ENCODE results near the gene SKI.

The SKI gene

DNA sequence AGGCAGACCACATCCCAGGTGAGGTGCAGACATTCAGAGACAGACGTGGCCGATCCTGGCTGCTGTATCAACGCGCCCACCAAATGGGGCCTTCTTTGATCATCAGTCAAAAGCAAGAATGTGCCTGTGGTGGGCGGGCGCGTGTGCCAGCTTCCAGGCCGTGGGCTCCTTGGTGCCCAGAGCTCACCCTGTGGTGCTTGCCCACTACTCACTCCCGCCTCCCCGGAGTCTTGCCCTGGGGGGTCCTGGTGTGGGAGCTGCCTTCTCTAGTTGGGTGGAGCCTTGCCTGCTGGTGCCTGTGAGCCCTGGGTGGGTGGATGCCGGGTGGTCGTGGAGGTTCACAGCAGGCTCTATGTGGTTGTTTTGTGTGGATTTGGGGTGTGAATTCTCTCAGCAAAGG lies 70.6 kb downstream of the SKI start:
- no peak for DNase-seq

DNA sequence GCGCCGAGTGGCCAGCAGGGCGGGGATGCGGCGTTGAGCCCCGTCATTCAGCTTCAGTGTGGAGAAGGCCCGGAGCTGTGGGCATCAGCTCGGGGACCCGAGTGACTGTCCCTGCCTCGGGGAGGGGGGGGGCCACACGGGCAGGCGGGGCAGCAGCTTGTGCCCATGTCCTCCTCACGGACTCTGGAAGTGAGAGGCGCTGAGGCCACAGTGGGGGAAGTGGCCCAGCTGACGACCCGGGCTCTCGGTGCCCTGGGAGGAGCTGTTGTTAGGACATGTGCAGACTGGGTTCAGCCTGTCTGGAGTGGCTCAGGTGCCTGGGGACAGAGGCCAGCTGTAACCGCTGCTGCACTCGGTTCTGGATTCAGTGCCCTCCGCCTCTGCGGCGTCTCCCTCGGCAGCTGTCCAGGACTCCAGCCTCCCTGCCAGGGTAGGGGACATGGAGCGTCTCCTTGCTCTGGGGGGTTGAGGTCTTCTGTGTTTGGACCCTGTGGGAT lies 71.1 kb downstream of the SKI start:
- no peak for DNase-seq

DNA sequence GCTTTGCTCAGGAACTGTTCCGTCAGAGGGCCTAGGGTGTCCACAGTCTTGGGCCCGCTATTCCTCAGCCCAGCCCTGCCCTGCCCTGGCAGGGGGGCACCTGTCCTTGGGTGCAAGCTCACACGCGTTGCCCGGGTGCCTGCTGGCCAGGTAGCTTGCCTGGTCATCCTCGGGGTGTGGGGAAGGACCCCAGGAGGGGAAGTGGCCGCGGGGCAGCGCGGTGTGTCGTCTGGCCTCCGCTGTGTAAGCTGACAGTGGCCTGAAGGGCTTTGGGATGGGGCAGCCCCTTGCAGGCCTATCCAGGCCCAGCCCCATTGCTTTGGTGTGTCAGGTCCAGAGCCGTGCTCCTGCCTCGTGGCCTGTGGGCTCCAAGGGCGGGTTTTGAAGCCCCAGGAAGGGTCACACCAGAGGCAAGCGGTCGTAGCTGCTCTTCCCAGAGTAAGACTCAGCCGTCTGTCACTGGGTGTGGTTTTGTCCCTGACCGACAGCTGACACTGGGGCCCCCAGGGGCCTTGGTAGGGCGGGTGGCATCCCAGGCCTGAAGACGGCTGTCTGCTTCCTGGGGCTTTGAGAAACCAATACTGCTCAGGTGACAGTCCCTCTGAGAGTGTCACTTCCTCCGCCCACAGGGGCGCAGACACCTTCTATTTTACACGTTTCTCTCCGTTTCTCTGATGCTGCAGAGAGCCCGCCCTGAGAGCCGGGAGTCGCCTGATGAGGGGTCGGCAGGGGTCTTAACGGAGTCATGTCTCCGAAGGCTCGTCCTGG lies 72.1 kb downstream of the SKI start:
- DNase-seq, result no peak

DNA sequence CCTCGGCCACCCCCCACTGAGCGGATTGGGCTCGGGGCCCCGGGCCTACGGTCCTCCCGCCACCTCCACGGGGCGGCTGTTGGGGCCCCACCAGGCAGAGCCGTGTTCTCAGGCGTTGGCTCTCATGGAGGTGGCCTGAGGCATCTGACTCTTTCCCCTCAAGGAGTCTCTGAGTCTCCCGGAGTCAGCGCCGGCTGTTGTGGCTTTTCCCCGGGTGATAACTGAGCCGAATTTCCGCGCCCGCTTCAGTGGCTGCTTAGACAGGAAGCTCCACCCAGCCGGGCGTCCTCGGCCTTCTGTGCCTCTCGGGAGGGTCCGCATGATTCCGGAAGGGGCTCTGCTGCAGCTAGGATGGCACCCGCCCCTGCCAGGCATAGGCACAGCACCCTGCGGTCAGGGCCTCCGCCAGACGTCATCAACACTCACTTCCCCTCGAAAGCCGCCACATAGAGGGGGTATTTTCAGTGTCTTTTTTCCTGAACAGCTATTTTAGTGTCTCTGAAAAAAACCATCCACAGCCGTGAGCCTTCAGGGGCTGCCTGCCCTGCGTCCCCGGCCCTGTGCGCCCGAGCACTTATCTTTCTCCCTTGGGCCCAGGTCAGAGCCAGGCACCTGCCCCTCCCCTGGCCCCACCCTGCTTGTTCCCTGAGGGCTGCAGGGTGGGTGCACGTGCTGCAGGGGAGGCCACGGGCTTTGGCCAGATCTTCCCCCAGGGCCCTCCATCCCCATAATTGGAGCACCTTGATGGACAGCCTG lies 72.9 kb downstream of the SKI start:
- no peak for DNase-seq

DNA sequence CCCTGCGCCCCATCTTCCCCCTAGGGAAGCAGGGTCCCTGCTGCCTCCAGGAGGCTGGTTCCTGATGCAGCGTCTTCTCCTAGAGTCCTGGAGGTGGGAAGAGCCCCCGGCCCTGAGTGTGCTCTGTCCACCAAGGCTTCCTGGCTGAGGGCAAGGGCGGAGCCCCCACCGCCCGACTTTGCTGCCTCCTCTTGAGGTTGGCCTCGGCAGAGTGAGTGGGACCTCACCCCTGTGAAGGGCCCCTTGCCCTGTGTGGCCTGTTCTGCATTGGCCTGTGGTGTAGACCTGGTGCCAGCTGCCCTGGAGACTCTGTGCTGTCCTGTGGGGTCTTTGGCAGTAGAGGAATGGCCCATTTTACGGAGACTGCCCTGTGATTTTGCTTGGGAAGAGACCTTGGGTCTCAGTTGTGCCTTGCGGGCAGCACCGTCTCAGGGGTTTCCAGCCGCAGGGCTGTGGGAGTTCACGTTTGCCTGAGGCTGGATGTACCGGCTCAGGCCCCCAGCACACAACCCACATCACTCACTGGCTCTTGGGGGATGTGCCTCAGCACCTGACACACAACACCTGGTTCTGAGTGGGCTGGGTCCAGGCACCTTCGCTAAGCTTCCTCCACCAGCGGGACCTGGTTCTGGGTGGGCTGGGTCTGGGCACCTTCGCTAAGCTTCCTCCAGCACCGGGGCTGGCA lies 73.6 kb downstream of the SKI start:
- DNase-seq, result no peak

DNA sequence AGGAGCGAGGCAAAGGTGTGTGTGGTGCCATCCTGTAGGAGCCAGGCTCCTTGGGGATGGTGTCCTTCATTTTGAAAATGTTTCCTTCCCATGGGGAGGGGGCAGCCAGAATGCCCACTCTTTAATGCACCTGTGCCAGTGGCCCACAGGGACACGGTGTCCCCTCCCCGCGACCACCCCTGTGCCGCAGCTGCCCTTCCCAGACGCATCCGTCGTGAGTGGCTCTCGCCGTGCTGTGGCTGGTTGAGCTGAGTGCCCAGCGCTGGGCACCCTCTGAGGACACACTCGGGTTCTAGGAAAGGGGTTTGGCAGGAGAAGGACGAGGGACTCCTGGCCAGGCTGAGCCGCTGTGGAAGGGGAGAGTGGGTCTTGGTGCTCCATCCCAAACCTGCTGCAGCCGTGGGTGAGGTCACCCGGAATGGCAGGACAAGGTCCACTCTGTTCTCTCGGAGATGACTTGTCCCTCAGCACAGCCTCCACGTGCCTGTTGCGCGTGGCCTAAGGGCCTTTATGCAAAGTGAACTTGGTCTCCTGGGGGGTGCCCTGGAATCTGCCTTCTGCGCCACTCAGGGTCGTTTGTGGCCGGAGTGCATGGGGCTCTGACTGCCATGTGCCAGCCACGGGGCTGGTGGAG lies 74.3 kb downstream of the SKI start:
- DNase-seq, result no peak

DNA sequence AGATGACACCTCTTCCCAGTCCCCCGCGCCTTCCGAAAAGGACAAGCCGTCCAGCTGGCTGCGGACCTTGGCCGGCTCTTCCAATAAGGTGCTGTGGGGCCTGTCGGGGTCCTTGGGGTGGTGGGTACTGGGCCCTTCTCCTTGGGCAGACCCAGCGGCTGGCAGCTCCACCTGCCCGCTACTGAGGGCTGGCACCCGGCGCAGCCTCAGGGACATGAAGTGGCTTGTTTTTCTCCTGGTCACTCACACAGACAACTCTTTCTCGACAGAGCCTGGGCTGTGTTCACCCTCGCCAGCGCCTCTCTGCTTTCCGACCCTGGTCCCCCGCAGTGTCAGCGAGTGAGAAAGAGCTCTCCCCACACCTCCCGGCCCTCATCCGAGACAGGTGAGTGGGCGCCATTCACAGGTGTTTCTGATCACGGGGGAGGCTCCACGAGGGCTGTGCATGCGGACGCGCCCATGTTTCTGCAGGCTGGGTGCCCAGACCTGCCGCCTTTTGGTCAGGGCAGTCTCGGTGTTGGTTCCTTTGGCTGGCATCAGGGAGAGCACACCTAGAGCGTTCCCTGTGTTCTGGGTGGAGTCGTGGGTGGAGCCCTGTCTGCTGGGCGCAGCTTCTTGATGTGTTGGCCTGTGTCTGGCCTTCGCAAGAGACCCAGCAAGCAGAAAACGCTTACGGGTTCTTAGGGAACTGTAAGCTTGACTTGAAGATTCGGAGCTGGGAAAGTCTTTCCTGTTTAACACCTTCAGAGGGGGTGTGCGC lies 75.1 kb downstream of the SKI start:
- no peak for DNase-seq

DNA sequence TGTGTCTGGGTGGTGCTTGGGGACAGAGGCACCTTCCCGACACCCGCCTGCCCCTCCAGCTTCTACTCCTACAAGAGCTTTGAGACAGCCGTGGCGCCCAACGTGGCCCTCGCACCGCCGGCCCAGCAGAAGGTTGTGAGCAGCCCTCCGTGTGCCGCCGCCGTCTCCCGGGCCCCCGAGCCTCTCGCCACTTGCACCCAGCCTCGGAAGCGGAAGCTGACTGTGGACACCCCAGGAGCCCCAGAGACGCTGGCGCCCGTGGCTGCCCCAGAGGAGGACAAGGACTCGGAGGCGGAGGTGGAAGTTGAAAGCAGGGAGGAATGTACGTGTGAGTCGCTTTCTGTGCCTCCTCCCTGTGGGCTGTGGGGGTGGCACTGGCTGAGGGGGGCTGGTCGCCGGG lies 75.7 kb downstream of the SKI start:
- DNase-seq, result no peak

DNA sequence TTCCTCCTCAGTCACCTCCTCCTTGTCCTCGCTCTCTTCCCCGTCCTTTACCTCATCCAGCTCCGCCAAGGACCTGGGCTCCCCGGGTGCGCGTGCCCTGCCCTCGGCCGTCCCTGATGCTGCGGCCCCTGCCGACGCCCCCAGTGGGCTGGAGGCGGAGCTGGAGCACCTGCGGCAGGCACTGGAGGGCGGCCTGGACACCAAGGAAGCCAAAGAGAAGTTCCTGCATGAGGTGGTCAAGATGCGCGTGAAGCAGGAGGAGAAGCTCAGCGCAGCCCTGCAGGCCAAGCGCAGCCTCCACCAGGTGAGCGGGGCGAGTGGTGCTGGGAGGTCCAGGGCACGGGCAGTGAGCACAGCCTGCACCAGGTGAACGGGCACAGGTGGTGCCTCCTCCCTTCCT lies 76.2 kb downstream of the SKI start:
- DNase-seq, result no peak

DNA sequence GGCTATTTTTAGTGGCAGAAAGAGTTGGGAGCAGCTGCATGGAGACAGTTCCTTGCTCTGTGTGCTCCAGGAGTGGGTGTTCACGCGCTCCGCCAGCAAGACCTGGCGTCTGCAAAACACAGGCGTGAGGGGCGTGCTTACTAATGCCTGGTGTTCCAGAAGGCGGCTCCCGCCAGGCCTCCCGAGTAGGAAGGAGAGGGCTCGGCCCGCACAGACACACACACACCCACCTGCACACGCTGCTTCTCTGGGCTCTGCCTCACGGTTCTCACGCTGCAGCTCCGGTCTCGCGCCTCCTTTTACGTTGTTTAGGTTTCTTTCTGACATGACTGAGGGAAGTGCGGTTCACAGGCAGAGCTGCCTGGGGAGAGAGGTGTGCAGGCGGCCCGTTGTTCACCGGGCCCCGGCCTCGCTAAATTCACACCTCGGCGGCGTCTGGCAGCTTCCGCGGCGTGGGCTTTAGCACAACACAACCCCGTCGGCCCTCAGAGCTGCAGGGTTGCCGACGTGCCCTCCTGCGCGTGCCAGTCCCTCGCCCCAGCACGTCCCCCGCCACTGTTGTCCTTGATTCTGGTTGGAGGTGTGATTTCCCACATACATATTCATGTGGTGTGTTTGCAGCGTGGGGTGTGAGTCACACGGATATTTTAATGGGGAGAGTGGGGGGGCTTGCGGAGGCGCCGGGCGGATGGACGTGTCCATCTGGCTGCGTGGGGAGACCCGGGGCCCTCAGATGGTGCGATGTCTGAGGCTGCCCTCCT lies 77.0 kb downstream of the SKI start:
- no peak for DNase-seq

DNA sequence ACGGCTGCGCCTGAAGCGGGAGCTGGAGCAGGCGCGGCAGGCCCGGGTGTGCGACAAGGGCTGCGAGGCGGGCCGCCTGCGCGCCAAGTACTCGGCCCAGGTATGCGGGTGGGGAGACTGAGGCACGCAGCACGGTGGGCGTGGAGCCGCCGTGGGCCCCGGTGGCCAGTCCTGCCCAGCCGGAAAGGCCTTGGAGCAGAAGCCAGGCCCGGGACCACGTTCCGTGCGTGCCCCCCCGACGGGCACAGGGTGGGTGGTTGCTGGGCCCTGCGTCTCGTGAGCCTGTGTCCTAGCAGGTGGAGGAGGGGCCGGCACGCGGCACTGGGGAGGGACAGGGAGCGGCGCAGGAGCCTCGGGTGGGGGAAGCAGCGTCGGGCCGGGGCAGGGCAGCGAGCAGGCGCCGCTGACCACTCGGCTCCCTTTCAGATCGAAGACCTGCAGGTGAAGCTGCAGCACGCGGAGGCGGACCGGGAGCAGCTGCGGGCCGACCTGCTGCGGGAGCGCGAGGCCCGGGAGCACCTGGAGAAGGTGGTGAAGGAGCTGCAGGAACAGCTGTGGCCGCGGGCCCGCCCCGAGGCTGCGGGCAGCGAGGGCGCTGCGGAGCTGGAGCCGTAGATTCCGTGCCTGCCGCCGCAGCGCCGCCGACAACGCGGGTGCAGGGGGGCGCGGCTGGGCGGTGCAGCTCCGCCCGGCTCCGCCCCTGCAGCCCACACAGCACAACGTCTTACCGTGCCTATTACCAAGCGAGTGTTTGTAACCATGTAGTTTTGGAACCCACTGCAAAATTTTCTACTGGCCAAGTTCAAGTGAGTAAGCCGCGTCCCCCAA lies 78.2 kb downstream of the SKI start:
- no peak for DNase-seq

DNA sequence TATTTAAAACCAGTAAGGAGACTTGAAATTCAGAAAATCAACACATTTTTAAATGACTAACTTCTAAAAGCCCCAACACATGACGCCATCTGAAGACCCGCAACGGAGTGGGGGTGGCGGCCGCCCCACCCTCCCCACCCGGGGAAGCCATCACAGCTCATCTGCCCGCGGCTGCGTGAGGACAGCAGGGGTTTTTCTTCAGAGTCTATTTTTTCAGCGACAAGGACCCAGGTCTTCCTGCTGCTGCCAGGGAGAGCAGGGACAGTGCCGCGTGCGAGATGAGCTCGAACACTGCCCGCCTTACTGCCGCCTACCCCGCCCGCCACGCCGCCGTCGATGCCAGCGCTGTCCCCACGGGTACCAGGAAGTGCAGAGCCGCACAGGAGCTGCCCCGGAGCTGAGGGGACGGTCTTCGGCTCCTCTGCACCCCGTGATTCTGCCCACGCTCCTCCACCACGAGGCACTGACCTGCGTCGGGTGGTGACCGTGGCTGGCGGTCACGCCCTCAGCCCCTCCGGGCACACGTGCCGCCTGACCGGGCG lies 79.0 kb downstream of the SKI start:
- no peak for DNase-seq

DNA sequence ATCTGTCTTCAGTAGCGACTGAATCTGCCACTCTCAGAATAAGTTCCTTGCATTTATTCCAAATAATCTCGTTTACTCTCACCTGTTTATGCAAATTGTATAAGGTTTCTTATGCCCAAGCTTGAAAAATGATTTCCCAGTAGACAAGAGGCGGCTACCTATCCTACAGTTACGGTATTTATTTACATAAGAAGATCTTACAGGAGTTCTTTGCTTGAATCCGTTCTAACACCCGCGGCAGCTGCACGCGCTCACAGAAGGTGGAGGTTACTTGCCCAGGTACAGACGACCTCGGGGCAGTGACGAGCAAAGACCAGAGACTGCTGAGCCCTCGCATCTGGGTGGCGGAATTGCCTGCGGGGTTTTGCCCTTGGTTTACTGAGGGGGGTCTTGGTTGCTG lies 79.9 kb downstream of the SKI start:
- no peak for DNase-seq

DNA sequence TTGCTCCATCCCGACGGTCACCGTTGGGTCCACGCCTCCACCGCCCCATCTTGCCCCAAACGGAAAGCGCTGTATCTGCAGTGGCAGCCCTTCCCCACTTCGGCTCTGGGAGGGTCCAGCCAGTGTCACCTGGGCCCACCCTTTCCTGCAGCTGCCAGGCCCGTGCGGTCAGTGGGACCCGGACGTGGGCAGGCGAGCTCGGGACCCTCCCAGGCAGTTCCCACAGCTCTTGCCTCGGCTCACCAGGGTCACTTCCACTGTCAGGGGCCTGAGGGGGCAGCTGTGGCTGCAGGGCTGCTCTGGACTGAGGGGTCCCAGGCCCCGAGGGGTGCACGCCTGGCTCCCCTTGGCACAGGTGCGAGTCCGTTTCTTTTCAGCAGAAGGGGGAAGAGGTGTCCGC lies 80.7 kb downstream of the SKI start:
- no peak for DNase-seq

DNA sequence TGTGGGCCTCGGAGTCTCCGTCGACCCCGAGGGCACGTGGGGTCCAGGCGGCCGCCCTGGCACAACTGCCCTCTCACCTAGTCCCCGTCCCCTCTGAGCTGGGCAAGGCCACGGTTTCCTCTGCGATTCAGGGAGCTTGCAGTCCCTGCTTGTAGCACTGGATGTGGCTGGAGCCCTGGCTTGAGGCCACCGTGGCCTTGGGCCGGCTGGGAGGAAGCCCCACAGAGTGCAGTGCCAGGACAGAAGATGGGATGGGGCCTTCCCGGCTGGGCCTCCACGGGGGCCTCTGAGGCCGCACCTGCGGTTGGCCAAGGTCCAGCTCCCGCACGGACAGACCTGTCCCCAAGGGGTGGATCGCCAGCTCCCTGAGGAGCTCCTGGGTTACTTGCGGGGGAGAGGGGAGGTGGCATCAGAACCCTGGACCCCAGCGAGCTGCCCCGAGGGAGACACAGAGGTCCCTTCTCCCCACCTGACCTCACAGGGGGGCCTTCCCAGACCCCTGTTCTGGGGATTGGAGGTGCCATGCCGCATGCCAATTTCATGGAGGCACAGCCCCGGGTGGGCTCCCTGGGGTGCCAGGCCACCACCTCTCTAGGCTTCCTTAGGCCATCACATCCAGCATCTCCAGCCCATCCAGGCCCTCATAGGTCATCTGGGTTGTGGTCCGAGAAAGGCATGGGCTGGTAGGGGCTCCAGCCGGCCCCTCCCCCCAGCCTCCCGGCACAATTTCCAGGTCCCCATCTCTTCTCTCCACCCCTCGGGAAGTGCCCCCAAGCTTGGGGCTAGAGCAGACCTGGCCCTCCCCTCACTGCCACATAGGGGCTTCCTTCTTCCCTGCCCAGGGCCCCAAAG lies 82.4 kb downstream of the SKI start:
- no peak for DNase-seq

DNA sequence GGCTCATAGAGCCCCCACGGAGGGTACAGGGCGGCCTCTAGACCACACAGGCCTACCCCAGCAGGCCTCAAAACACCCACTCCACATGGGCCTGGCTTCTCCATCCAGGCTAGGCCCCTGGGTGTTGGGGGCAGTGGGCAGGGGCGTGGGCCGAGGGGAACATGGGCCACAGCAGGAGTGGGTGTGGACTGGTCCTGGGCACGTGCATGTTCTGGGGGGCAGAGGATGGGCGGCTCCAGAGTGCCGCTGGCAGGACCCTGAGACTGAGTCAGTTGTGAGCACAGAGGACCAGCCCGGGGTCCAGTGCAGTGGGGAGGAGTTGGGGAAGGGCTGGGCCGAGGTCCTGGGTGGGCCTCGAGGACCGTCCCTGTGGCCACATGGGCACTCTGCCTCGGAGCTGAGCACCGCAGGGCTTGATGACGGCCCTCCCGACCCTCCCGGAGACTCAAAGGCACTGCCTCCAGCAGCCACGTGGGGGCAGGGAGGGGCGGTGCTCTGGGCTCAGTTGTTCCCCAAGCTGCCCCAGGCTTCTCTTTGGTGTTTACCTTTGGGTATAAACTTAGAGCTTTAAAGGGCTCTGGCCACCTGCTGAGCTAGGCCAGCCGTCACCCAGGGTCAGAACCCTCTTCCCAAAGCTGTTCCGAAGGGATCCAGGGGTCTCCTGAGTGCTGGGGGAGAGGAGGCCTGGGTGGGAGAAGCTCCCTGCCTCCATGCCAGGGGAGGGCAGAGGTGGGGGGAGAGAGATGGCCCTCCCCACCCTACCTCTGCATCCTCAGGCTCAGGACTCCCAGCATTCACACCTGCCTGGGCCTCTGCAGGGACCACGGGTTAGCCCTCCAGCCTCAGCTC lies 83.3 kb downstream of the SKI start:
- no peak for DNase-seq

DNA sequence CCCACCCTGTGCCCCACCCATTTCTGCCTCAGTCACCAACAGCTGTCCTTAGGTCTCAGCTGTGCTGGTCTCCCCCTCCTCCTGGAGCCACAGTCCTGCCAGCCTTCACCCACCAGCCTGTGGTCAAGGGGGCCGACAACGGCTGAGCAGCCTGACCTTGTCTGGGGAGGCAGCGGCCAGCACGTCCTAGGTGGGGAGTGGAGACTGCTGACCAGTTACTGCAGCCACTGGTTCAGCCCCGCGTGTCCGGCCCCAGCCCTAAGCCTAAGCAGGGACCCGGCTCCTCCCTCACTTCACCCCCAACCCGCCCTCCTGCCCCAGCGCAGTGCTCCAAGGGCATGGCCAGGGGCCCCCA lies 84.0 kb downstream of the SKI start:
- DNase-seq, result no peak

DNA sequence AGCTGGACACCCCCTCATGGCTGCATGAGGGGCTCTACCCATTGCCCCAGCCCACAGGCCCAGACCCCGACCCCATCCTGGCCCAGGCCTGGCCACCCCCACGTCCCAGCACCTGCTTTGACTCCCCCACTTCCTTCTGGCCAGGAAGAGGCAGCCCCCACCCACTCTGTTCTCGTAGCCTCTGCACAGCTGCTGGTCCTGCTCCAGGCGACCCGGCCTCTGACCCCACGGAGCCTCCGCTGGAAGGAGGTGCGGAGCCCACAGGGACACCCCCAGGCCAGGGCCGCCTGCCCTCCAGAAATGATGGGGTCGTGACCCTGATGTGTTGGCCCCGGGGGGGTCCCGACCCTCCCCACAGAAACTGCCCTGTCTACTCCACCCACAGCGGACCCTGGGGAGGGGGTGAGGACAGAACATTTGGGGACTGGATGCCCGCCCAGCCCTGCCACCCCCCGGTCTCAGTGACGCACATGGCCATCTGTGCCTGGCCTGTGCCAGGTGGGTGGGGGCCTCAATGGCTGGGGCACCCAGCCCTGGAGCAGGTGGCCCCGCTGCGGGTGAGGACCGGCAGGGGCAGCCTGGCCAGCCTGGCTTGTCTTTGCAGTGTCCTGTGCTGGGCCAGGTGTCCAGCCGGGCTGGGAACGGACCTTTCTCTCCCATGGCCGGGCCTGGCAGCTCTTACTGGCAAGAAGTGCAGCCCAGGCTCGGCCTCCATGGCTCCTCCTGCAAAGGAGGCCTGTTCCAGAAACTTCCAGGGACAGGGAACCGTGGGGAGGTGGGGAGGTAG lies 84.6 kb downstream of the SKI start:
- no peak for DNase-seq

All from NCI-H2029 treated with DMSO at 0.1 percent for 48 hours (cell line).